Loucy (cell line): ENCODE results near the gene LRRC61.

Source experiments
- EZH2phosphoT487 ChIP-seq: fragments of 200-600 bp; IDR thresholded peaks from 2 replicates; pipeline ENCODE4 v1.6.1; 2018; ENCODE audit warnings: antibody characterized with exemption, mild to moderate bottlenecking, moderate library complexity, borderline replicate concordance
- TF ChIP-seq, protein P1 (sequence below): fragments of 200-600 bp; sonication (generic); conservative IDR thresholded peaks from 2 replicates; pipeline ENCODE4 v1.5.1; 2014; ENCODE audit warnings: mild to moderate bottlenecking, antibody characterized with exemption, low read length

DNA sequence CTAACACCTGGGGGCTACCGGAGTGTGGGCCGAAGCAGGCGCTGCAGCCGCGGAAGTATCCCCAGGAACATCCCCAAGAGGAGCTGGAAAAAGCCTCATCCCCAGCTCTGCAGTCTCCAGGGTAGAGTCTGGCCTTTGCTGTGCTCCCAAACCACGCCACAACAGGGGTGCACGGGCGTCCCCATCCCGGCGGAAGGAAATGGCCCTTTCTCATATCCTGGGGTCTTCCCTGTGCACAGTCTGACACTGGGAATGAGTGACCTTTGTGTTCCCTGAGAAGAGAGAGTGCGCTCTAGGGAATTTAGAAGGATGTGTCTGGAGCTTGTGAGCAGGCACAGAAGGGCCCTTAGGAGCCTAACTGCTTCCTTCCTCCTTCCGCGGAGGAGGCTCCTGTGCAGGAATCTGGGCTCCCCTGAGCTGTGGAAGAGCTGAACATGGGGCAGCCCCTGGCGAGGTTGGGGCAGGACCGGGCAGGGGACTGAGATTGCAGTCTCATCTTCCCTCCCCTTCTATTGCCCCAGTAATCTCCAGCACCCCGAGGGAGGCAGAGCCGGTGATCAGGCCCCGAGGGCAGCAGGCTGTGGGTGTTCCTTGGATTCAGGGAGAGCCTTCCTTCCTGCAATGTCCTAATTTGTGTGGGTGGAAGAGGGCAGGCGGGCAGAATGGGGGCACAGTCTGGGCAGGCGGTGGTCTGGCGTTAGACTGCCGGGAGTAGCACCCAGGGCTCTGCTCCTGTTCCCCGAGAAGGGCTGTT lies 46.8 kb downstream of the LRRC61 start:
- TF ChIP-seq, protein P1, sequence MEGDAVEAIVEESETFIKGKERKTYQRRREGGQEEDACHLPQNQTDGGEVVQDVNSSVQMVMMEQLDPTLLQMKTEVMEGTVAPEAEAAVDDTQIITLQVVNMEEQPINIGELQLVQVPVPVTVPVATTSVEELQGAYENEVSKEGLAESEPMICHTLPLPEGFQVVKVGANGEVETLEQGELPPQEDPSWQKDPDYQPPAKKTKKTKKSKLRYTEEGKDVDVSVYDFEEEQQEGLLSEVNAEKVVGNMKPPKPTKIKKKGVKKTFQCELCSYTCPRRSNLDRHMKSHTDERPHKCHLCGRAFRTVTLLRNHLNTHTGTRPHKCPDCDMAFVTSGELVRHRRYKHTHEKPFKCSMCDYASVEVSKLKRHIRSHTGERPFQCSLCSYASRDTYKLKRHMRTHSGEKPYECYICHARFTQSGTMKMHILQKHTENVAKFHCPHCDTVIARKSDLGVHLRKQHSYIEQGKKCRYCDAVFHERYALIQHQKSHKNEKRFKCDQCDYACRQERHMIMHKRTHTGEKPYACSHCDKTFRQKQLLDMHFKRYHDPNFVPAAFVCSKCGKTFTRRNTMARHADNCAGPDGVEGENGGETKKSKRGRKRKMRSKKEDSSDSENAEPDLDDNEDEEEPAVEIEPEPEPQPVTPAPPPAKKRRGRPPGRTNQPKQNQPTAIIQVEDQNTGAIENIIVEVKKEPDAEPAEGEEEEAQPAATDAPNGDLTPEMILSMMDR: no peak
- no peak for TF ChIP-seq EZH2phosphoT487
